PC-9 (cell line): ENCODE results near the gene KRTAP3-3.

Experiments
- CTCF ChIP-seq: fragments of 200-600 bp; sonication (generic); conservative IDR thresholded peaks from 2 replicates; pipeline ENCODE4 v1.6.1; 2017; ENCODE audit warnings: mixed run types, antibody characterized with exemption, mild to moderate bottlenecking, moderate library complexity
- EZH2 ChIP-seq: fragments of 200-600 bp; sonication (generic); IDR thresholded peaks from 2 replicates; pipeline ENCODE4 v1.8.0; 2017; ENCODE audit warnings: antibody characterized with exemption, low read depth

DNA sequence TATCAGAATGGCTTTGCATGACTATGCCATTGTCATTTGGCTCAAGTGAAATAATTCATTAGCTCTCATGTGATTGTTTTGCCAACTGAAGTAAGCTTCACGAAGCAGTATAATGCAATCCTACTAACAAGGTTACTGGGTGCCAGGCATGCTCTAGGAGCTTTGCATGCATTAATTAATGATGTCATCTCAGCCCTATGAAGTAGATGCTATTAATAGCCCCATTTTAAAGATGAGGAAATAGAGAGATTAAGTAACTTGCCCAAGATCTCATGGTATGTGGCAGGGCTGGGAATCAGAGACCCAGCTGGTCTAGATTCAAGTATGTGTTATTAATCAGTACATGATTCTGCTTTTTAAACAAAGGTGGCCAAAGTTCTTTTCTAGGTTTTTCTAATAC lies 41.3 kb downstream of the KRTAP3-3 start:
- TF ChIP-seq CTCF (no peak), EZH2 (no peak)
